GM21423 (cell line): ENCODE data around the gene MYL2.

Source experiments
- ATAC-seq: cut with Tn5 transposase; IDR thresholded peaks from one replicate; pipeline ENCODE4 v1.9.1; 2021; ENCODE audit warnings: mild to moderate bottlenecking, moderate library complexity; ENCODE audit not compliant: unreplicated experiment

MYL2 gene

GRCh38 chr12:110930348-110931314 is 10.3 kb upstream of the MYL2 start:
- ATAC-seq = no peak

GRCh38 chr12:110929818-110930217 is 9.4 kb upstream of the MYL2 start:
- ATAC-seq = no peak

- no peak for ATAC-seq
These were observed 8.3 kb upstream of the MYL2 start for GRCh38 chr12:110928700-110929099.

GRCh38 chr12:110927546-110927945 is 7.2 kb upstream of the MYL2 start:
- ATAC-seq = no peak

GRCh38 chr12:110923692-110924334 is 3.4 kb upstream of the MYL2 start:
- no peak for ATAC-seq

GRCh38 chr12:110923192-110923591 is 2.8 kb upstream of the MYL2 start:
- no peak for ATAC-seq

- ATAC-seq = no peak
These were observed 2.3 kb upstream of the MYL2 start for GRCh38 chr12:110922652-110923051.

- no peak for ATAC-seq
These were observed 883 bp upstream of the MYL2 start for GRCh38 chr12:110921262-110921661.

- ATAC-seq = no peak
These were observed 659 bp downstream of the MYL2 start for GRCh38 chr12:110919720-110920119.

GRCh38 chr12:110917961-110918360 is 2.4 kb downstream of the MYL2 start:
- ATAC-seq = no peak

- ATAC-seq = no peak
These were observed 2.9 kb downstream of the MYL2 start for GRCh38 chr12:110917467-110917866.

- ATAC-seq = no peak
These were observed 4.0 kb downstream of the MYL2 start for GRCh38 chr12:110916295-110916875.

- peak; percentile 97 for ATAC-seq
These were observed 7.0 kb downstream of the MYL2 start for GRCh38 chr12:110913119-110914056.

GRCh38 chr12:110912263-110912662 is 8.1 kb downstream of the MYL2 start:
- no peak for ATAC-seq

- ATAC-seq = no peak
These were observed 11.8 kb downstream of the MYL2 start for GRCh38 chr12:110908377-110909152.

GRCh38 chr12:110907583-110907982 is 12.8 kb downstream of the MYL2 start:
- ATAC-seq = no peak

- ATAC-seq = no peak
These were observed 13.4 kb downstream of the MYL2 start for GRCh38 chr12:110906985-110907384.

GRCh38 chr12:110906516-110906915 is 13.9 kb downstream of the MYL2 start:
- no peak for ATAC-seq

GRCh38 chr12:110906083-110906482 is 14.3 kb downstream of the MYL2 start:
- no peak for ATAC-seq

- no peak for ATAC-seq
These were observed 16.9 kb downstream of the MYL2 start for GRCh38 chr12:110903511-110903910.
